Non-pigmented ciliary epithelial cell (primary cell): ENCODE measurements around the gene STAT4.

Experiments used
- DNase-seq: peaks from one replicate; pipeline ENCODE4 v3.0.0-alpha.2; 2010; ENCODE audit warnings: low read depth

Gene STAT4

DNA sequence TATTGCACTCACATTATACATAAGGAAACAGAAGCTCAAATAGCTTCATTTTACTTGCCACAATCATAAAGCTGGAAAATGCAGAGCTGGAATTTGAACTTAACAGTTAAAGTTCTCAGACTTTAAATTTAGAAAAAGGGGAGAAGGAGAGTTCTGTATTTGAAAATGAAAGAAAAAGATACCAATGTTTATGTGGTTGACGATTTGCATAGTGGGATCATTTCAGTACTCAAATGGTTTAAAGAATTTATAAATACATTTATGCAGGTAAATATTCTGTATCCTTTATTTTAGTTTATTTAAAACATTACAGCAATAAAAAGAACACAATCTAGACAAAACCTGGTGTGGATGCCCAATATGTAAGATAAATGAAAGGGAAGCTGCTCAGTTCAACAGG, 25.5 kb upstream of the STAT4 start:
- no peak for DNase-seq

DNA sequence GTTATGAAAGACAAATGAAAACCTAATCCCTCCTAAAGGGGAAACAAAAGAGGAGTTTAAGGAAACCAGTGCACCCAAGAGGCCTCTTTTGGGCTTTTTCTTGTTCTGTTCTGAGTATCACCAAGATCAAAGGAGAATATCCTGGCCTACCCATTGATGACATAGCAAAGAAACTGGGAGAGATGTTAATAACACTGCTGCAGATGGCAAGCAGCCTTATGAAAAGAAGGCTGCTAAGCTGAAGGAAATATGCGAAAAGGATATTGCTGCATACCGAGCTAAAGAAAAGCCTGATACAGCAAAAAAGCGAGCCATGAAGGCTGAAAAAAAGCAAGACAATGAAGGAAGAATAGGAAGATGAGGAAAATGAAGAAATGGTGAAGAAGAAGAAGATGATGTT, 23.6 kb upstream of the STAT4 start:
- no peak for DNase-seq

DNA sequence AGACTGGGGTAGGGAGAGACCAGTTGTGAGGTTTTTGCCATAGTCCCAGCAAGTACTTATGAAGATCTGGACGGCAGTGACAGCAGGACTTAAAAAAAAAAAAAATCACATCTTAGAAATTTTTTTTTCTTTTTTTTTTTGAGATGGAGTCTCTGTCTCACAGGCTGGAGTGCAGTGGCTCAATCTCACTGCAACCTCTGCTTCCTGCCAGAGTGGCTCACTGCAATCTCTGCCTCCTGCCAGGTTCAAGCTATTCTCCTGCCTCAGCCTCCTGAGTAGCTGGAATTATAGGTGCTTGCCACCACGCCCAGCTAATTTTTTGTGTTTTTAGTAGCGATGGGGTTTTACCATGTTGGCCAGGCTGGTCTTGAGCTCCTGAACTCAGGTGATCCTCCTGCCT, 22.4 kb upstream of the STAT4 start:
- no peak for DNase-seq

DNA sequence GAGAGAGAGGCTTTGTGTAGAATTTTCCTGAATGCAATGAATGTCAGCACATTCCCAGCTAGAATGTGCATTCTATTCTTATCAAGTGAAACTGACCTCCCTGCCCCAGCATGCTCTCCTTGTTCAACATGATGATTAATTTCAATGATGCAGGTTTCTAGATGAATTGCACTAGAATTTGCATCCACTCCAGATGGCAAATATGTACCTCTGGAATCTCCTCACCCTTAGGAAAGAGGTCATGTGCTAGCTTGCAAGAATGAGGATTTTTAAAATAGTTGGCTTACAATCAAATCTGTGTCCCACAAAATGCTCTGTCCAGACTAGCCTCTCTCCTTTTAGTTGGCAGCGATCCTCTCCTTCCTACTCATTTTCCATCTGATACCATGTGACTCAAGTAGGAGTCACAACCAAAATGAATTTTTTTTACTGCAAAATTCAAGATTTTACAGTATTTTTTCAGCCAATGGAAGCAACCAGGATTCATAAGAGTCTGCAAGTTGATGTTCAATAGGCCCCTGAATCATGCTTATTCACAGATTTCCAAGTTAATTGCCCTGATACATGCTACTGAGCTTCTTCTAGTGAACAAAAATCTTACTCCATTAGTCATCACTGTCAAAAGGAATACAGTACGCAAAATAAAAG, 21.0 kb upstream of the STAT4 start:
- peak; percentile 89 for DNase-seq

DNA sequence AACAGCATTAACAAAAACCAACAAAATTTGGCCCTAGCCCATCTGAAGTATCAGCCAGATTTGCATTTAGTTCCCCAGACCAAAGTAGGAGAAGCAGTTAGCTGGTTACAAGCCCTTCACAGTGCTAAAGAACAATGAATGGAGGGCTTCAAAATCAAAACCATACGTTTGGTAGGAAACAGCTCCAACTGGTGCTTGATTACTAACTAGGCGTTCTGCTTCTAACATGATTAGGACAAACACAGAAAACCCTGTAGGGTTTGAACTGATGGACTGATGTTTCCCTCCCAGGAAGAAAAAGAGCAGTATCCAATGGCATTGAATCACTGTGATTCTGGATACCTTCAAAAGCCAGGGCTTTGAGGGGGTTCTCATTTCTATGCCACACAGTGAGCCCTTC, 20.5 kb upstream of the STAT4 start:
- DNase-seq = no peak

DNA sequence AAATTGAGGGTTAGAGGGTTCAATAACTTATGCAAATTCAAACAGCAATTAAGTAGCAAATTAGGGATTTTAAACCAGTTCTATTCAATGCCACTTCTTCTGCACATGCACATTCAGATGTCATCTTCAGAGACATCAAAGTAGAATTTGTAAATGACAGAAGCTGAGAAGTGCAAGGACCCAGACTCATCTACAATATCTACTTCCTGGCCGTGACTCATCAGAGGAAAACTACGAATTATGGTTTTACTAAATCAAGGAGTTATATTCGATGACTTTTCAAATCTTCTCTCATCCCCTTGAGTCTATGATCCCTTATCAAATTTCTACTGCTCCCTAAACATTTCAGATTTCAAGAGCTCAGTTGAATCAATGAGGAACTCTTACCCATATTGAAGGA, 20.0 kb upstream of the STAT4 start:
- no peak for DNase-seq

DNA sequence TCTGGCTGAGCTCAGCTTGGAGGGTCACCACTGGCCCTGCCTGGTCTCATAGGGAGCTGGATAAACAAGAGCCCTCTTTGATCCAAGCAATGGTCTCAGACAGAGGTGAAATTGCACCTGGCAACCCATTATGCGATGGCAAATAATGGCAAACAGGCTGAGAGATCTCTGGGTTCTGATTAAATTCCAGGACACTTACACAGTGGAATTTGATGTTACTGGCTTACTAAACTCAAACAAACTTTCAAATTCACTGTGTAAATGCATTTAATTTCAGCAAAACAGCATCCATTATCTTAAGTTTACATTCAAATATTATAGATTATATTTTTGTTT, 19.5 kb upstream of the STAT4 start:
- DNase-seq = no peak

DNA sequence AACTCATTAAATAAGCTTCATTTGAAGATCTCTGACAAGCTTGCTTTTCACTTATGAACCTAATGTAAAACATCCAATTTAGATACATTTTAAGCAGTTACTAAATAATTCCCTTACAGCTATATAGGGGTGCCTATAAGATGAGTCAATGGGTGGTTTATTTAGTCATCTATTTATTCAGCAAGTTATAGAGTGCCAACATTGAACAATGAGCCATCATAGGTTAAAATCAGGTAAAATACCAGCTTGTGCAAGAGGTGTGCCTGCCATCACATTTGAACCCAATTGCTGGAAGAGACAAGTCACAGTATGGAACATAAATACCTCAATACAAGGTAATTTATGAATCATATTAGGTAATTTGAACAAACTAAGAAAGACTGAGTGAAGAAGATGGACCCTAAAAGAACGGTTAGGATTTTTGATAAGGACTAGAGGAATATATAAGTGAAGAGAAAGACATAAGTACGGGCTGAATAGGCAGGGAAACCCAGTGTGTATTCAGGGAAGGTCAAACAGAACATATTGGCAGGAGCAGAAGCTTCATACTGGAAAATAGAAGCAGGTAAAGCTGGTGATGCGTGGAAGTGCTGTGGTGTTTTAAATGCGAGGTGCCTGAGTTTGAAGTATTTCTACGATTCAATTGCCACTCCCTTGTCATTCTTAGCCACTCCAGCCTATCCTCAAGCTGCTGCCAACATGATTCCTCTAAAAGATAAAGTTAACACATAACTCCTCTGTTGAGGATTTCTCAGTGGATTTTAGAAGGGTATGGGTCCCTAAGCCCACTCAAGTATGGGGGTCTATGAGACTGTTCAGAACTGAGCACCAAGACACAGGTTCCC, 18.9 kb upstream of the STAT4 start:
- no peak for DNase-seq

DNA sequence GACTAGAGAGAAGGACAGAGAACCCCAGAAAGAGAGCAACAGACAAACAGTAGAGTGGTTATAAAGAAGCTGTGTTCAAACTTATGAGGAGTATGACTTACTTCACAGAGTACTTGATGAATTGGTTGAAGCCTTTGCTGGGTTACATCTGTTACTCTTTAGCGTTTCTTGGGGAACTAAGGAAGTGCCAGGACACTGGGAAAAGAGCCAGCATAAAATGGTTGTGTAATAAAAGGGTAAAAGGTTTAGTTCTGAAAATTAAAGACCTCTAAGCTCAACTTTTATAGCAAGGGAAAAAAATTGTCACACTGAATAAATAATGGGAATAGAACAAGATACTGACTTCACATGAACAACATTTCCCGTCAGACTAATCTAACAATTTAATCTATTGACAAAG, 17.0 kb upstream of the STAT4 start:
- DNase-seq = no peak

DNA sequence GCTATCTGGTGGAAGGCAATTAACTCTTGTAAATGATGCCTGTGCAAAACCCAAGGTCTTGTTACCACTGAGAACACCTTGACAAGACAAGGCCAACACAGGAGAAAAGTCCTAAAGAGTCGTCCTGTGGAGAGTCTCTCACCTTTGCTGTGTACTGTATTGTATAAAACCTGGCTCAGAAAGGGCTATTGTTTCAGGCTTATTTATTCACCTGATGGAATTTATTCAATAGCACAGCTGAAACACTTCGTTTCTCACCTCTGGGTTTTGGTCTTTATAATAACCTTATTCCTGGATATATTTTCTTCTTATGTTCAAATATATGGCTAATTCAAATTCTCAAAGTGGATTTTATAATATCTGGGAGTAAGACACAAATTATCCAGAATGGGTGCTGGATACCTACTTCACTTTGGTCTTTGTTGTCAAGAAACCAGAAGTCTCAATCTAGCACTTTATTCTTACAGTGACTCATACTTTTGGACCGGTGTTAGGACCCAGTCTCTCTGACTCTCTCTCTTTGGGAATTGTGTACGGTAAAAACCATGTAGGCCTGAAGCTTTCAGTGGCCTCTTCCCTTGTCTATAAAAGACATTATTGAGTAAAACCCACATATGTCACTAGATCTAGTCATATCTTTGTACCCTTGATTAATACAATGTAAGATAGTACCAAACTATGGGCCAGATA, 16.1 kb upstream of the STAT4 start:
- DNase-seq = no peak

DNA sequence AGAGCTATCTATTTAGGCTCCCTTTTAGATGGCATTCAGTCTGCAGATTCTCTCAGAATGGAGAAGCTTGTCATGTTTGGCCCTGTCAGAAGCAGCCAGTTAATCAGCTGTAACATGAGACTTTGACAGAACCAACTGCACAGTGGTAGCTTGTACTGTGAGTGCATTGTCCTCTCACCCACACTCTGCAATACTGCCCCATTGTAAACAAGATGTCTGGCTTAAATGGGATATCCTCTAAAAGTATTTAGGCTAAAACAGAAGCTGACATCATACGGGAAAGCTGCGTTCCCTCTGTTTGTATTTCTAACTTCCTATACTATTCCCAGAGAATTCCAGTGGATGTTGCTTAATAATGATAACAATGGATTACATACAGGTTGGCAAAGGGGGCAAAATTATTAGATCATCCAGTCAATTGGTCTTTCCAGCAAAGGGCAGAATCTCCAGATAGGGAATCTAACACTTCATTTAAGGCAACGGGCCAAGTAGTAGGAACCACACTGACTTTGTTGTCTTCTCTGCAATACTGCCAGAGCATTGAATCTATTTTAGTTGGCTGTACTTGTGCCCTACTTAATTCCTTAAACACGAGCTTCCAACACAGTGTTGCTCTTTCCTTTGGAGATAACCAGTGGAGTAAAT, 15.4 kb upstream of the STAT4 start:
- DNase-seq = no peak

DNA sequence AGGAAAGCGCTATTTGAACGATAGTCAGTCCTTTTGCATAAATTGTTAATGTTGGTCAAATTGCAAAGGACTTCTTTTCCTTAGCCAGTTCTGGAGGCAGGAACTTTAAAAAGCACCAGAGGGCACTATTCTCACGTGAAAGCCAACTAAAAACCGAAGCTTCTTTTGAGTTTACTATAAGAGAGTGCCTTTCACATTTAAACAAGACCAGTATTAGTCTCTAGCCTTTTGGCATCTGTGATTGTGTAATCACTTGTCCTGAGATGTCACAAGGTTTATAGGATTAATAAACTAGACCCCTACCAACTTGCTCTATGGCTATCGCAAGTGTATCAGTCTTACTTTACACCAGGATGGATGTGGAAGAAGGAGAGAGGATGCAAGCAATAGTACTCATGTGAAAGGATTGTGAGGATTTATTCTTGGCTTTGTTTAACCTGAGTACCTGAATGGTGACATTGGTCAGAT, 14.4 kb upstream of the STAT4 start:
- no peak for DNase-seq

DNA sequence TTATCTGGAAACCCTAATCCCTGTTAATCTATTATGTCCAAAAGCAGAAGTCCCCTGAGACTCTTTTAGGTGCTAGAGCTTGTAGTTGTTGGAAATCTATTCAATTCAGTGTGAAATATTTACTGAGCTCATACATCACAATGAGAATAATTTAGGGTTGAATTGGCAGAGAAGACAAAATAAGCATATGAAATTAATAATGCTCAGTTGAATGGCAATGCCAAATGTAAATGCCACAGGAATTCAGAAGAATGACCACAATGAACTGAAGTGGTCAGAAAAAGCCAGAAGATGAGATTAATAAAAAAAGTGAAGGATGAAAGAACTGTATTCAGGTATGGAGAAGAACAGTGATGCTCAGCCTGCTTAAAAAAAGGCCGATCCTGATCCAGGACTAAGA, 8.0 kb upstream of the STAT4 start:
- no peak for DNase-seq

DNA sequence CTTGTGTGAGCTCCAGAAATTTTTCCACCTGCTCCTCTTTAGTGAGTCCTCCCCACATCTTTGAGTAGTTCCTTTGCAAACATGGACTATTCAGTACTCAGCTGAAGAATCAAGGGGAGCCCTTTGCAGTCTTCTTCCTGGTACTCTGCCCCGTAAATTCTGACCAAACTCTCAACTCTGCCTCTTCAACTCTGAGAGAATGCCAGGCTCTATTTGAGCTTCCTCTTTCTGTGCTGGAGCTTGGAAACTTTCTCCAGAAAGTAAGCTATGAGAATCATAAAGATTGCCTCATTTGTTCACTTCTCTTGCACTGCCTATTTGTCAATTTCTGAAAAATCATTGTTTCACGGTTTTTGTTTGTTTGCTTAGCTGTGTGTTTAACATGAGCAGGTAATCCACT, 7.4 kb upstream of the STAT4 start:
- DNase-seq = no peak

DNA sequence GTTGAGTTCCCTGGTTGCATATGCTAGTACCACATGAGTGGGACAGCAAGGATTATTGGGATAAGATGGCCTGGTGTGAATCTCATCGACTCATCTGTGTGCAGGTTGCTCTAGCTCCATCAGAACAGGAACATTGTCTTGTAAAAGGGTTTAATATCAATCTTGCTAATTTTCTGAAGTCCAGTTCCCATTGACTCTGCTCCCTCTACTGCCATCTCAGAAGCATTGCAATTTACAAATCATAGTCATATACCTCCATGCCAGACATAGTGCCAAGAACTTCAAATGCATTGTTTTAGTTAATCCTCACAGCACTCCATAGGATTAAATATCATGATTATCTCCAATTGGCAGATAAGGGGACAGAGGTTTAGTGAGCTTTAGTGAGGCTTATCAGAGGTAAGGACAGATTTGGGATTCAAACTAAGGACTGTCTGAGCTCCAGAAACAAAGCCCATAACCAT, 4.8 kb upstream of the STAT4 start:
- no peak for DNase-seq

DNA sequence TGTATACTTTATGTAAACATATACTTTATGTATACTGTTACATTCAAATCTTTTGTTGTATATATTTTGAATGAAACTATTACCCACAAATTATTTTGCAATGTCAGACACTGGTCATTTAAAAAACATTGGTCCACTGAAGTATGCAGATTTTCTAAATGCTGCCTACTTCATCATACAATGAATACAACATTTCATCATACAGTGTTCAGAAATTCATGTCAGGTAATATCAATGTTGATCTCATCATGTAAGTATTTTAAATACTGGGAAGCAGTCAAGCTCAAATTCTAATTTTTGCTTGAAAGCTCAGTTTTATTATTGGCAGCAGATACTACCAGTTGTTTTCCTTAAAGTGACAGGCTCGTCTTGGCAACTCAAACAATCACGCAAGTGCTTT, 2.9 kb upstream of the STAT4 start:
- no peak for DNase-seq

DNA sequence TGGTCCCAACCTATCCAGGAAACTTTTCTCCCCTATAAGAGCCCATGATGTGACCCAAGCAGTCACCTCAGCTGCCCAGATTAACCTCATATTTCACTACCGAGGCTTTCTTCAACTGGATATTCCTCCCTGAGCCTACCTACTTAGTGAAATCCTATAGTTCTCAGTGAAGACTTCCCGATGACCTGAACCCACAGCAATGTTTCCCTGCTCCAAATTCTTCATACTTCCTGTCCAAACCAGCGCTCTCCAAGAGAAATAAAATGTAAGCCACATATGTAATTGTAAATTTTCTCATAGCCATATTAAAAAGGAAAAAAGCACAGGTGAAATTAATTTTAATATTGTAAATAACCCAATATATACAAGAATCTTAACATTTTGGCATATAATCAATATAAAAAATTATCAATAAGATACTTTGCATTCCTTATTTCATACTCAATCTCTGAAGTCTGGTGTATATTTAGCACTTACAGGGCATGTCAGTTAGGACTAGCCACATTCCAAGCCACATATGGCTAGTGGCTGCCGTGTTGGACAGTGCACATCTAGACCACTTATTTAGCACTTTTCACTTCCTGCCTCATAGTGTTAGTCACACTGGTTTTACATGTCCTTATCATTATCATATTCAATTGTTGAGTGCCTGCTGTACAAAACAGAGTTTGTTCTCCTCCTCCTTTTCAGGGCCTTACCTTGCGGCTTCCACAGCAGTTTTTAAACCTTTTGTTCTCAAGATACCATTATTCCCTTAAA, 1.9 kb upstream of the STAT4 start:
- DNase-seq = peak; percentile 76

DNA sequence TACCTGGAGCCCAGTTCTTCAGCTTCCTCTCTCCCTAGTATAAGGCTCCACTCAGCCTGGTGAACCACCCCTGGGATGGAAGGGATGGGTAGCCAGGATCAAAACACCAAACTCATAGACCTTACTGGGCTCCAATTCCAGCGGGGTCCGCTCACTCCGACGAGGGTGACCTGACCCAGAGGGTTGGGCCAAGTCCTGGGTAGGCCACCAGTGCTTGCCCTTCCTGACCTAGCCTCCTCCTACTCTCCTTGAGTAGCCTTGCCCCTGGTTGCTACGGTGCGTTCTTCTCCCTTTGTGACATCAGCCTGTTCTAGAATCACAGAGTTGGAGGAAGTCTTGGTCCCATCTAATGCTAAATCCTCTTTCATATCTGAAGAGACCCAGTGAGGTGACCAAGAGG, 537 bp upstream of the STAT4 start:
- no peak for DNase-seq

DNA sequence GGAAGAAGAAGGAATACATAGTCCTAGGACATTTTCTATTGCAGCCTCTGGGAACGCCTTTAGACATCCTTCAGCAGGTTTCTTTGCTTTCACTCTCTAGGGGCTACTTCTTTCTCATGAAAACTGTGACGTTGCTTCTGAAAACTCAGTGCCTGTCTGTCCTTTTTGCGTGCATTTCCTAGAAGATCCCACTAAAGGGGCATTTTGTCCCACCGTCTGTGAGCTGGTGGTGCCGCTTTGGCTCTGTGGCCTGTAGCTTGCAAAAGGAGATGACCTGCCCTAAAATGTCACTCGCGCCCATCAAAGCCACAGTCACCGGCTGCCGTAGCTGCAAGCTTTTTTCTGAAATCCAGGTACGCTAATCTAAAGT, 579 bp downstream of the STAT4 start:
- no peak for DNase-seq

DNA sequence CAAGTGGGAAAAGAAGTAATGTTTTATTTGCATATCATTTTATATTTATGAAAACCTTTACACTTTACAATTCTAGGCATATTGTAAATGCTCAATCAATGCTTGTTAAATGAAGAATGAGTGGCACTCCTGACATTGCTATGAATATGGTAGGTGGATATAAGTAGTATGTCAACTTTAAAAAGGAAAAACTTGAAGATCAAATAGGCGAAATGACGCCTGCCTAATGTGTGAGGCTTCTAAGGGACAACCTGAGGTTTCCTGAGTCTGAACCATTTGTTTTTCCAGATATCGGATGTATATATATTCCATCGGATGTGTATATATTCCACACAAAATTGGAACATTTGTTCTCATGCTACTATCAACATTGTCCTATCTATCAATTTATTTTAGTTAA, 1.4 kb downstream of the STAT4 start:
- DNase-seq = no peak

DNA sequence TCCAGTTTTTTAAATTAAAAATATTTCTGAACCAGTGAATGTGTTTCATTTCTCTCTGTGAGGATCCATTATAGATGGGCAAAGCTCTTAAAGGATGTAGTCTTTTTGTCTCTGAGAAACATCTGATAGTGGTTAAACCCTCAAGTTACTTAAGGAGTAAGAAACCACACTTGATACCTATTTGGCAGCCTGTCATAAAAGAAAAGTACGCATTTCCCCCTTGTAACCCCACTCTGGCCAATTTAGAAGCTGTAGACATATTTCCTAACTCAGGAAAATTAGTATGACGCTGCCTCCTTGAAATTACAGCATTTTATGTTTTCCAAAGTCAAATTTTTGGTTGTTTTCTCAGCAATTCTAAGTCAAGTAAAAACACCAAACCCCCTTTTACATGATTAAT, 2.0 kb downstream of the STAT4 start:
- no peak for DNase-seq

DNA sequence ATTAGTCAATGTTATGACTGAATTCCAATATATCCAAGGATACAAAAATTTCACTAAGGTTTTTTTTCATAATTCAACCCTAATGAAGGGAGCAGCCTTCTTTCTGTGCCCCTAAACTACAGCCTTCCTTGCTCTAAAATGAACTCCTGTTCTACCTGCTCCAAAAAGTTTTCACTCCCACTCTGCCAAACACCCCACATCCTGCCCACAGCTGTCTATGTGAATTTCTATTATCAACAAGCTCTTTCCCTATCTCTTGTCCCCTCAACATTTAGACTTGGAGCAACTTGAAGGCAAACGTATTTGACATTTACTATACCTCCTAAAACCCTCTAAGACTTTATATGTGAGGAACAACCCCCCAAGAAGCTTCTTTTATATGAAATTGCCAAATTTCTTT, 2.5 kb downstream of the STAT4 start:
- no peak for DNase-seq
